Measurements from ENCODE around the gene CSNK2A1.

DNA sequence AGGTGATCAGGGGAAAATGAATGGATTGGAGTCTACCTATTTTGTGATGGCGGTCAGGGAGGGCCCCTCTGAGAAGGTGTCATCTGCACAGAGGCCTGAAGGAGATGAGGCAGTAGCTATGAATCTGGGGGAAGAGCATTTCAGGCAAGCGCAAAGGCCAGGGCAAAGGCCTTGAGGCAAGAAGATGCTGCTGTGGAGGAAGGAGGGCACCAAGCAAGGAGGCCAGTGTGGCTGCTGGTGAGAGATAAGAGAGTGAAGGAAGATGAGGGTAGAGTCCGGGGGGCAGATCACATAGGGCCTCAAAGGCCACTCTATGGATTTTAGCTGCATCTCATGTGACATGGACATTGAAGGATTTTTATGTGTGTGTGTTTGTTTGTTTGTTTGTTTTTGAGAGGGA, 20.6 kb upstream of the CSNK2A1 start:
- TF ChIP-seq, protein P1, sequence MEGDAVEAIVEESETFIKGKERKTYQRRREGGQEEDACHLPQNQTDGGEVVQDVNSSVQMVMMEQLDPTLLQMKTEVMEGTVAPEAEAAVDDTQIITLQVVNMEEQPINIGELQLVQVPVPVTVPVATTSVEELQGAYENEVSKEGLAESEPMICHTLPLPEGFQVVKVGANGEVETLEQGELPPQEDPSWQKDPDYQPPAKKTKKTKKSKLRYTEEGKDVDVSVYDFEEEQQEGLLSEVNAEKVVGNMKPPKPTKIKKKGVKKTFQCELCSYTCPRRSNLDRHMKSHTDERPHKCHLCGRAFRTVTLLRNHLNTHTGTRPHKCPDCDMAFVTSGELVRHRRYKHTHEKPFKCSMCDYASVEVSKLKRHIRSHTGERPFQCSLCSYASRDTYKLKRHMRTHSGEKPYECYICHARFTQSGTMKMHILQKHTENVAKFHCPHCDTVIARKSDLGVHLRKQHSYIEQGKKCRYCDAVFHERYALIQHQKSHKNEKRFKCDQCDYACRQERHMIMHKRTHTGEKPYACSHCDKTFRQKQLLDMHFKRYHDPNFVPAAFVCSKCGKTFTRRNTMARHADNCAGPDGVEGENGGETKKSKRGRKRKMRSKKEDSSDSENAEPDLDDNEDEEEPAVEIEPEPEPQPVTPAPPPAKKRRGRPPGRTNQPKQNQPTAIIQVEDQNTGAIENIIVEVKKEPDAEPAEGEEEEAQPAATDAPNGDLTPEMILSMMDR (IDR thresholded peaks at IDR 0.05) = no peak
- no peak for TF ChIP-seq POLR2A (IDR thresholded peaks at IDR 0.05)
